ENCODE measurements around the gene TRPT1.

DNA sequence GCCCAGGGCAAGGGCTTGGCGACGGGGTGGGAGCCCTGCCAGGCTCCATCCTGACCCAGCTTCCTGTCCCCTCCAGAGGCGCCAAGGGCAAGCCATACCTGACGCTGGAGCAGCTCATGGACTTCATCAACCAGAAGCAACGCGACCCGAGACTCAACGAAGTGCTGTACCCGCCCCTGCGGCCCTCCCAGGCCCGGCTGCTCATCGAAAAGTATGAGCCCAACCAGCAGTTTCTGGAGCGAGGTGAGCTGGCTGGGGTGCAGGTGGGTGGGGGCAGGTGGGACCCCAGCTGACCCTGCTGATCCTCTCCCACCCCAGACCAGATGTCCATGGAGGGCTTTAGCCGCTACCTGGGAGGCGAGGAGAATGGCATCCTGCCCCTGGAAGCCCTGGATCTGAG lies 30.3 kb upstream of the TRPT1 start:
- TF ChIP-seq POLR2AphosphoS5 (IDR thresholded peaks at IDR 0.05; ENCODE audit: low read depth) (no peak), JUNB (IDR thresholded peaks at IDR 0.05; ENCODE audit: unreplicated experiment) (no peak), EZH2phosphoT487 (IDR thresholded peaks at IDR 0.05; ENCODE audit: unreplicated experiment) (no peak), EZH2 (IDR thresholded peaks at IDR 0.05; ENCODE audit: low read depth, unreplicated experiment) (no peak)
- TF ChIP-seq, protein P1, sequence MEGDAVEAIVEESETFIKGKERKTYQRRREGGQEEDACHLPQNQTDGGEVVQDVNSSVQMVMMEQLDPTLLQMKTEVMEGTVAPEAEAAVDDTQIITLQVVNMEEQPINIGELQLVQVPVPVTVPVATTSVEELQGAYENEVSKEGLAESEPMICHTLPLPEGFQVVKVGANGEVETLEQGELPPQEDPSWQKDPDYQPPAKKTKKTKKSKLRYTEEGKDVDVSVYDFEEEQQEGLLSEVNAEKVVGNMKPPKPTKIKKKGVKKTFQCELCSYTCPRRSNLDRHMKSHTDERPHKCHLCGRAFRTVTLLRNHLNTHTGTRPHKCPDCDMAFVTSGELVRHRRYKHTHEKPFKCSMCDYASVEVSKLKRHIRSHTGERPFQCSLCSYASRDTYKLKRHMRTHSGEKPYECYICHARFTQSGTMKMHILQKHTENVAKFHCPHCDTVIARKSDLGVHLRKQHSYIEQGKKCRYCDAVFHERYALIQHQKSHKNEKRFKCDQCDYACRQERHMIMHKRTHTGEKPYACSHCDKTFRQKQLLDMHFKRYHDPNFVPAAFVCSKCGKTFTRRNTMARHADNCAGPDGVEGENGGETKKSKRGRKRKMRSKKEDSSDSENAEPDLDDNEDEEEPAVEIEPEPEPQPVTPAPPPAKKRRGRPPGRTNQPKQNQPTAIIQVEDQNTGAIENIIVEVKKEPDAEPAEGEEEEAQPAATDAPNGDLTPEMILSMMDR (conservative IDR thresholded peaks at IDR 0.05; ENCODE audit: low read depth in 2 of 2) = no peak
- TF ChIP-seq, protein P2, sequence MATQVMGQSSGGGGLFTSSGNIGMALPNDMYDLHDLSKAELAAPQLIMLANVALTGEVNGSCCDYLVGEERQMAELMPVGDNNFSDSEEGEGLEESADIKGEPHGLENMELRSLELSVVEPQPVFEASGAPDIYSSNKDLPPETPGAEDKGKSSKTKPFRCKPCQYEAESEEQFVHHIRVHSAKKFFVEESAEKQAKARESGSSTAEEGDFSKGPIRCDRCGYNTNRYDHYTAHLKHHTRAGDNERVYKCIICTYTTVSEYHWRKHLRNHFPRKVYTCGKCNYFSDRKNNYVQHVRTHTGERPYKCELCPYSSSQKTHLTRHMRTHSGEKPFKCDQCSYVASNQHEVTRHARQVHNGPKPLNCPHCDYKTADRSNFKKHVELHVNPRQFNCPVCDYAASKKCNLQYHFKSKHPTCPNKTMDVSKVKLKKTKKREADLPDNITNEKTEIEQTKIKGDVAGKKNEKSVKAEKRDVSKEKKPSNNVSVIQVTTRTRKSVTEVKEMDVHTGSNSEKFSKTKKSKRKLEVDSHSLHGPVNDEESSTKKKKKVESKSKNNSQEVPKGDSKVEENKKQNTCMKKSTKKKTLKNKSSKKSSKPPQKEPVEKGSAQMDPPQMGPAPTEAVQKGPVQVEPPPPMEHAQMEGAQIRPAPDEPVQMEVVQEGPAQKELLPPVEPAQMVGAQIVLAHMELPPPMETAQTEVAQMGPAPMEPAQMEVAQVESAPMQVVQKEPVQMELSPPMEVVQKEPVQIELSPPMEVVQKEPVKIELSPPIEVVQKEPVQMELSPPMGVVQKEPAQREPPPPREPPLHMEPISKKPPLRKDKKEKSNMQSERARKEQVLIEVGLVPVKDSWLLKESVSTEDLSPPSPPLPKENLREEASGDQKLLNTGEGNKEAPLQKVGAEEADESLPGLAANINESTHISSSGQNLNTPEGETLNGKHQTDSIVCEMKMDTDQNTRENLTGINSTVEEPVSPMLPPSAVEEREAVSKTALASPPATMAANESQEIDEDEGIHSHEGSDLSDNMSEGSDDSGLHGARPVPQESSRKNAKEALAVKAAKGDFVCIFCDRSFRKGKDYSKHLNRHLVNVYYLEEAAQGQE (IDR thresholded peaks at IDR 0.05; ENCODE audit: unreplicated experiment) = no peak
- TF ChIP-seq, protein P3, sequence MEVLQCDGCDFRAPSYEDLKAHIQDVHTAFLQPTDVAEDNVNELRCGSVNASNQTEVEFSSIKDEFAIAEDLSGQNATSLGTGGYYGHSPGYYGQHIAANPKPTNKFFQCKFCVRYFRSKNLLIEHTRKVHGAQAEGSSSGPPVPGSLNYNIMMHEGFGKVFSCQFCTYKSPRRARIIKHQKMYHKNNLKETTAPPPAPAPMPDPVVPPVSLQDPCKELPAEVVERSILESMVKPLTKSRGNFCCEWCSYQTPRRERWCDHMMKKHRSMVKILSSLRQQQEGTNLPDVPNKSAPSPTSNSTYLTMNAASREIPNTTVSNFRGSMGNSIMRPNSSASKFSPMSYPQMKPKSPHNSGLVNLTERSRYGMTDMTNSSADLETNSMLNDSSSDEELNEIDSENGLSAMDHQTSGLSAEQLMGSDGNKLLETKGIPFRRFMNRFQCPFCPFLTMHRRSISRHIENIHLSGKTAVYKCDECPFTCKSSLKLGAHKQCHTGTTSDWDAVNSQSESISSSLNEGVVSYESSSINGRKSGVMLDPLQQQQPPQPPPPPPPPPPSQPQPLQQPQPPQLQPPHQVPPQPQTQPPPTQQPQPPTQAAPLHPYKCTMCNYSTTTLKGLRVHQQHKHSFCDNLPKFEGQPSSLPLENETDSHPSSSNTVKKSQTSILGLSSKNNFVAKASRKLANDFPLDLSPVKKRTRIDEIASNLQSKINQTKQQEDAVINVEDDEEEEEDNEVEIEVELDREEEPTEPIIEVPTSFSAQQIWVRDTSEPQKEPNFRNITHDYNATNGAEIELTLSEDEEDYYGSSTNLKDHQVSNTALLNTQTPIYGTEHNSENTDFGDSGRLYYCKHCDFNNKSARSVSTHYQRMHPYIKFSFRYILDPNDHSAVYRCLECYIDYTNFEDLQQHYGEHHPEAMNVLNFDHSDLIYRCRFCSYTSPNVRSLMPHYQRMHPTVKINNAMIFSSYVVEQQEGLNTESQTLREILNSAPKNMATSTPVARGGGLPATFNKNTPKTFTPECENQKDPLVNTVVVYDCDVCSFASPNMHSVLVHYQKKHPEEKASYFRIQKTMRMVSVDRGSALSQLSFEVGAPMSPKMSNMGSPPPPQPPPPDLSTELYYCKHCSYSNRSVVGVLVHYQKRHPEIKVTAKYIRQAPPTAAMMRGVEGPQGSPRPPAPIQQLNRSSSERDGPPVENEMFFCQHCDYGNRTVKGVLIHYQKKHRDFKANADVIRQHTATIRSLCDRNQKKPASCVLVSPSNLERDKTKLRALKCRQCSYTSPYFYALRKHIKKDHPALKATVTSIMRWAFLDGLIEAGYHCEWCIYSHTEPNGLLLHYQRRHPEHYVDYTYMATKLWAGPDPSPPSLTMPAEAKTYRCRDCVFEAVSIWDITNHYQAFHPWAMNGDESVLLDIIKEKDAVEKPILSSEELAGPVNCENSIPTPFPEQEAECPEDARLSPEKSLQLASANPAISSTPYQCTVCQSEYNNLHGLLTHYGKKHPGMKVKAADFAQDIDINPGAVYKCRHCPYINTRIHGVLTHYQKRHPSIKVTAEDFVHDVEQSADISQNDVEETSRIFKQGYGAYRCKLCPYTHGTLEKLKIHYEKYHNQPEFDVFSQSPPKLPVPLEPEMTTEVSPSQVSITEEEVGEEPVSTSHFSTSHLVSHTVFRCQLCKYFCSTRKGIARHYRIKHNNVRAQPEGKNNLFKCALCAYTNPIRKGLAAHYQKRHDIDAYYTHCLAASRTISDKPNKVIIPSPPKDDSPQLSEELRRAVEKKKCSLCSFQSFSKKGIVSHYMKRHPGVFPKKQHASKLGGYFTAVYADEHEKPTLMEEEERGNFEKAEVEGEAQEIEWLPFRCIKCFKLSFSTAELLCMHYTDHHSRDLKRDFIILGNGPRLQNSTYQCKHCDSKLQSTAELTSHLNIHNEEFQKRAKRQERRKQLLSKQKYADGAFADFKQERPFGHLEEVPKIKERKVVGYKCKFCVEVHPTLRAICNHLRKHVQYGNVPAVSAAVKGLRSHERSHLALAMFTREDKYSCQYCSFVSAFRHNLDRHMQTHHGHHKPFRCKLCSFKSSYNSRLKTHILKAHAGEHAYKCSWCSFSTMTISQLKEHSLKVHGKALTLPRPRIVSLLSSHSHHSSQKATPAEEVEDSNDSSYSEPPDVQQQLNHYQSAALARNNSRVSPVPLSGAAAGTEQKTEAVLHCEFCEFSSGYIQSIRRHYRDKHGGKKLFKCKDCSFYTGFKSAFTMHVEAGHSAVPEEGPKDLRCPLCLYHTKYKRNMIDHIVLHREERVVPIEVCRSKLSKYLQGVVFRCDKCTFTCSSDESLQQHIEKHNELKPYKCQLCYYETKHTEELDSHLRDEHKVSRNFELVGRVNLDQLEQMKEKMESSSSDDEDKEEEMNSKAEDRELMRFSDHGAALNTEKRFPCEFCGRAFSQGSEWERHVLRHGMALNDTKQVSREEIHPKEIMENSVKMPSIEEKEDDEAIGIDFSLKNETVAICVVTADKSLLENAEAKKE (CRISPR knock-in tag; IDR thresholded peaks at IDR 0.05) = no peak
